Bronchial epithelial cell (primary cell): ENCODE data around the gene SEPTIN1. TPM values are rescaled to one million over a fixed set of nuclear protein-coding genes. Genes with fewer than 3 reads are reported as not detected.
"Not testable (repeated sequence)": the region's sequence is repeated elsewhere in the genome, so short reads cannot be mapped to it uniquely, and the experiment has no call there.

ENCODE experiments used
- DNase-seq: peaks from one replicate; pipeline ENCODE4 v3.0.0-alpha.2; 2010; ENCODE audit warnings: low read depth
- FAIRE-seq: peaks from 2 replicates; lab custom pipeline; 2011; peaks lifted over from hg19 to GRCh38; lab: Jason Lieb, UNC
- H3K27me3 ChIP-seq: 2 replicates; pipeline ENCODE4 v1.5.1; 2011; ENCODE audit warnings: low read length; ENCODE audit not compliant: control insufficient read depth, insufficient read depth
- H3K36me3 ChIP-seq: 2 replicates; pipeline ENCODE4 v1.5.1; 2011; ENCODE audit warnings: low read length; ENCODE audit not compliant: control insufficient read depth, insufficient read depth
- H3K4me3 ChIP-seq: 2 replicates; pipeline ENCODE4 v1.5.1; 2011; ENCODE audit warnings: mild to moderate bottlenecking, low read depth, low read length, control low read depth
- CTCF ChIP-seq: IDR thresholded peaks from 2 replicates; pipeline ENCODE4 v1.5.1; 2011; ENCODE audit warnings: mild to moderate bottlenecking, moderate library complexity, low read length, control low read depth, inconsistent platforms; ENCODE audit not compliant: insufficient read depth, severe bottlenecking
- total RNA-seq: library from RNA; depleted of rRNA; stranded (reverse); fragments of >200 nt; gene quantifications from 2 replicates; pipeline ENCODE4 v1.2.1, GENCODE V29; 2014

The SEPTIN1 gene
- total RNA-seq, 1 donor from 2014 or later: under 0.01 TPM

GRCh38 chr16:30350134-30350871, 32.1 kb downstream of the SEPTIN1 start:
- no peak for TF ChIP-seq CTCF
- FAIRE-seq (no peak), DNase-seq (no peak)
- no peaks in the 10 kb centered on the region for H3K27me3 ChIP-seq
- no peak overlapping the region for H3K4me3 ChIP-seq
- peaks cover 18% of the 10 kb centered on the region for H3K36me3 ChIP-seq

GRCh38 chr16:30349675-30350074, 32.7 kb downstream of the SEPTIN1 start:
- Histone ChIP-seq H3K4me3 (no peak overlapping the region), H3K27me3 (no peaks in the 10 kb centered on the region), H3K36me3 (peaks cover 18% of the 10 kb centered on the region)
- DNase-seq (no peak), FAIRE-seq (no peak)
- TF ChIP-seq CTCF: no peak

- Histone ChIP-seq H3K36me3 (peaks cover 18% of the 10 kb centered on the region), H3K27me3 (no peaks in the 10 kb centered on the region), H3K4me3 (no peak overlapping the region)
- no peak for TF ChIP-seq CTCF
- DNase-seq: no peak
- no peak for FAIRE-seq
Observed at GRCh38 chr16:30348929-30349328, 33.4 kb downstream of the SEPTIN1 start.

GRCh38 chr16:30348113-30348512, 34.2 kb downstream of the SEPTIN1 start:
- TF ChIP-seq CTCF: no peak
- H3K27me3 ChIP-seq: no peaks in the 10 kb centered on the region
- H3K4me3 ChIP-seq: no peak overlapping the region
- FAIRE-seq: no peak
- peaks cover 14% of the 10 kb centered on the region for H3K36me3 ChIP-seq
- no peak for DNase-seq

- Histone ChIP-seq H3K36me3 (peaks cover 6% of the 10 kb centered on the region), H3K27me3 (no peaks in the 10 kb centered on the region), H3K4me3 (no peak overlapping the region)
- DNase-seq (no peak), FAIRE-seq (no peak)
- no peak for TF ChIP-seq CTCF
Observed at GRCh38 chr16:30346286-30346685, 36.1 kb downstream of the SEPTIN1 start.

- FAIRE-seq, H3K36me3 ChIP-seq, H3K4me3 ChIP-seq, DNase-seq, H3K27me3 ChIP-seq: not testable (repeated sequence)
Observed at GRCh38 chr16:30343491-30343820, 38.9 kb downstream of the SEPTIN1 start.
